ENCODE data around the gene NR1D2.

Gene NR1D2

GRCh38 chr3:24017305-24017704 is 72.2 kb downstream of the NR1D2 start:
- Histone ChIP-seq H3K4me2 (no peak overlapping the region), H3K4me3 (IDR thresholded peaks at IDR 0.05; ENCODE audit: insufficient read depth, low read depth, low read length) (no peak overlapping the region), H3K79me2 (ENCODE audit: insufficient read depth, low read depth) (no peaks in the 10 kb centered on the region), H4K20me1 (ENCODE audit: insufficient read depth) (no peaks in the 10 kb centered on the region), H3K27ac (no peak overlapping the region), H3K36me3 (ENCODE audit: insufficient read depth) (no peaks in the 10 kb centered on the region), H3K9ac (no peak overlapping the region), H3K4me1 (ENCODE audit: low read depth, poor library complexity, severe bottlenecking) (no peaks in the 10 kb centered on the region), H2AFZ (ENCODE audit: low read depth) (no peak overlapping the region), H3K27me3 (ENCODE audit: insufficient read depth, low read depth) (no peaks in the 10 kb centered on the region)
- no peak for TF ChIP-seq CTCF (conservative IDR thresholded peaks at IDR 0.05; ENCODE audit: low read depth, low read length)

GRCh38 chr3:24018784-24019570 is 73.9 kb downstream of the NR1D2 start:
- Histone ChIP-seq H3K4me2 (no peak overlapping the region), H4K20me1 (ENCODE audit: insufficient read depth) (no peaks in the 10 kb centered on the region), H3K9ac (no peak overlapping the region), H3K27ac (no peak overlapping the region), H3K27me3 (ENCODE audit: insufficient read depth, low read depth) (no peaks in the 10 kb centered on the region), H3K79me2 (ENCODE audit: insufficient read depth, low read depth) (no peaks in the 10 kb centered on the region), H3K36me3 (ENCODE audit: insufficient read depth) (no peaks in the 10 kb centered on the region), H3K4me3 (IDR thresholded peaks at IDR 0.05; ENCODE audit: insufficient read depth, low read depth, low read length) (no peak overlapping the region), H2AFZ (ENCODE audit: low read depth) (no peak overlapping the region), H3K4me1 (ENCODE audit: low read depth, poor library complexity, severe bottlenecking) (no peaks in the 10 kb centered on the region)
- no peak for TF ChIP-seq CTCF (conservative IDR thresholded peaks at IDR 0.05; ENCODE audit: low read depth, low read length)

GRCh38 chr3:24019585-24019984 is 74.5 kb downstream of the NR1D2 start:
- no peaks in the 10 kb centered on the region for H3K36me3 ChIP-seq (ENCODE audit: insufficient read depth)
- no peak overlapping the region for H3K4me2 ChIP-seq
- no peaks in the 10 kb centered on the region for H3K79me2 ChIP-seq (ENCODE audit: insufficient read depth, low read depth)
- no peak overlapping the region for H3K27ac ChIP-seq
- H3K4me3 ChIP-seq (IDR thresholded peaks at IDR 0.05; ENCODE audit: insufficient read depth, low read depth, low read length): no peak overlapping the region
- H3K27me3 ChIP-seq (ENCODE audit: insufficient read depth, low read depth): no peaks in the 10 kb centered on the region
- H3K9ac ChIP-seq: no peak overlapping the region
- no peaks in the 10 kb centered on the region for H3K4me1 ChIP-seq (ENCODE audit: low read depth, poor library complexity, severe bottlenecking)
- H2AFZ ChIP-seq (ENCODE audit: low read depth): no peak overlapping the region
- H4K20me1 ChIP-seq (ENCODE audit: insufficient read depth): no peaks in the 10 kb centered on the region
- no peak for TF ChIP-seq CTCF (conservative IDR thresholded peaks at IDR 0.05; ENCODE audit: low read depth, low read length)

GRCh38 chr3:24020036-24020691 is 75.1 kb downstream of the NR1D2 start:
- no peak overlapping the region for H3K27ac ChIP-seq
- H3K36me3 ChIP-seq (ENCODE audit: insufficient read depth): no peaks in the 10 kb centered on the region
- no peaks in the 10 kb centered on the region for H4K20me1 ChIP-seq (ENCODE audit: insufficient read depth)
- no peaks in the 10 kb centered on the region for H3K4me1 ChIP-seq (ENCODE audit: low read depth, poor library complexity, severe bottlenecking)
- no peak overlapping the region for H3K4me3 ChIP-seq (IDR thresholded peaks at IDR 0.05; ENCODE audit: insufficient read depth, low read depth, low read length)
- no peaks in the 10 kb centered on the region for H3K27me3 ChIP-seq (ENCODE audit: insufficient read depth, low read depth)
- TF ChIP-seq CTCF (conservative IDR thresholded peaks at IDR 0.05; ENCODE audit: low read depth, low read length): no peak
- H3K9ac ChIP-seq: no peak overlapping the region
- no peaks in the 10 kb centered on the region for H3K79me2 ChIP-seq (ENCODE audit: insufficient read depth, low read depth)
- no peak overlapping the region for H3K4me2 ChIP-seq
- H2AFZ ChIP-seq (ENCODE audit: low read depth): no peak overlapping the region

Measured in KMS-11 (cell line).